Fibroblast of villous mesenchyme (primary cell): ENCODE data around the gene RAB3D. TPM values are rescaled to one million over a fixed set of nuclear protein-coding genes. Genes with fewer than 3 reads are reported as not detected.
A peak's percentile ranks its signal among the peaks of the same experiment; 100 is the strongest.
"Not testable (repeated sequence)": the region's sequence is repeated elsewhere in the genome, so short reads cannot be mapped to it uniquely, and the experiment has no call there.

Experiments
- DNase-seq: peaks from one replicate; pipeline ENCODE4 v3.0.0-alpha.2; 2010; ENCODE audit warnings: low read depth
- H3K4me3 ChIP-seq: 2 replicates; pipeline ENCODE4 v1.5.1; 2011; ENCODE audit warnings: low read depth, mild to moderate bottlenecking, low read length
- CTCF ChIP-seq: IDR thresholded peaks from 2 replicates; pipeline ENCODE4 v1.5.1; 2012; ENCODE audit warnings: low read depth, mild to moderate bottlenecking, low read length; ENCODE audit not compliant: insufficient read depth
- total RNA-seq: library from RNA; depleted of rRNA; stranded (reverse); fragments of >200 nt; gene quantifications from 2 replicates; pipeline ENCODE4 v1.2.3, GENCODE V29; 2012

RAB3D gene
- total RNA-seq, 1 donor = 9.1 TPM

GRCh38 chr19:11346104-11346940 is 6.9 kb upstream of the RAB3D start, which contains the start of the genes CCDC159 and TMEM205:
Gene CCDC159, plus strand, starts transcription at chr19:11346519. Its CDS starts 88 bp downstream, at chr19:11346607.
Gene TMEM205, minus strand, starts transcription at chr19:11346268. Its CDS starts 649 bp downstream, at chr19:11345619.
- TF ChIP-seq CTCF = no peak

GRCh38 chr19:11345122-11345803 is 5.8 kb upstream of the RAB3D start:
- DNase-seq = no peak
- H3K4me3 ChIP-seq = peak overlapping the region; percentile 86
- TF ChIP-seq CTCF = no peak

More at GRCh38 chr19:11346104-11346940, 6.9 kb upstream of the RAB3D start, which contains the start of the genes CCDC159 and TMEM205:
- H3K4me3 ChIP-seq = peak within 1 kb of the TSS; percentile 86
- DNase-seq = peak; percentile 99

GRCh38 chr19:11342429-11342828 is 3.0 kb upstream of the RAB3D start:
- TF ChIP-seq CTCF = no peak
- H3K4me3 ChIP-seq = no peak overlapping the region
- DNase-seq = no peak

GRCh38 chr19:11340099-11340467 is 626 bp upstream of the RAB3D start:
- not testable (repeated sequence) for DNase-seq
- peak overlapping the region; percentile 78 for H3K4me3 ChIP-seq

- peak; percentile 29 for DNase-seq
- TF ChIP-seq CTCF = no peak
- H3K4me3 ChIP-seq = peak overlapping the region; percentile 78
Measured at GRCh38 chr19:11338569-11339253, 746 bp downstream of the RAB3D start.

- TF ChIP-seq CTCF = no peak
- no peak for DNase-seq
- H3K4me3 ChIP-seq = peak overlapping the region; percentile 78
Measured at GRCh38 chr19:11338121-11338520, 1.3 kb downstream of the RAB3D start.

GRCh38 chr19:11337080-11337479 is 2.4 kb downstream of the RAB3D start:
- DNase-seq = no peak
- TF ChIP-seq CTCF = no peak
- H3K4me3 ChIP-seq = no peak overlapping the region
